ENCODE data around the gene FAM124A. TPM values are rescaled to one million over a fixed set of nuclear protein-coding genes. Genes with fewer than 3 reads are reported as not detected.

FAM124A gene
- total and polyA plus RNA-seq, 2 experiments from 2014 or later = 37.7 to 109 TPM

- DNase-seq (ENCODE audit: low spot score) (no peak), ATAC-seq (no peak)
- Histone ChIP-seq H2AFZ (no peak overlapping the region), H3K27me3 (ENCODE audit: insufficient read depth) (no peaks in the 10 kb centered on the region), H3K4me1 (ENCODE audit: insufficient read depth) (peaks cover 23% of the 10 kb centered on the region), H3K9me2 (ENCODE audit: insufficient read depth) (peaks cover 19% of the 10 kb centered on the region; the same call in 1 of the 2 replicates), H3K4me2 (no peak overlapping the region), H3K4me3 (no peak overlapping the region), H4K20me1 (replicated peaks; ENCODE audit: insufficient read depth) (no peaks in the 10 kb centered on the region), H3K36me3 (ENCODE audit: insufficient read depth) (no peaks in the 10 kb centered on the region), H3K79me2 (replicated peaks; ENCODE audit: insufficient read depth) (no peaks in the 10 kb centered on the region), H3K27ac (ENCODE audit: low read depth) (no peak overlapping the region), H3F3A (replicated peaks; ENCODE audit: low read depth) (no peaks in the 10 kb centered on the region)
- no peak overlapping the region for H3K4me3 Mint-ChIP-seq
- H3K27ac Mint-ChIP-seq = no peak overlapping the region
- no peak for TF ChIP-seq ETS1 (IDR thresholded peaks at IDR 0.05)
- no peak for TF ChIP-seq JUNB (IDR thresholded peaks at IDR 0.05; ENCODE audit: unreplicated experiment)
- TF ChIP-seq EZH2 (IDR thresholded peaks at IDR 0.05; ENCODE audit: low read depth, unreplicated experiment) = no peak
- H3K36me3 Mint-ChIP-seq (ENCODE audit: low read depth) = peaks cover 3% of the 10 kb centered on the region; the same call in 2 of the 3 replicates
- H3K9me3 Mint-ChIP-seq = peaks cover 3% of the 10 kb centered on the region; the same call in 2 of the 3 replicates
- H3K4me1 Mint-ChIP-seq = peaks cover 26% of the 10 kb centered on the region
- peaks cover 11% of the 10 kb centered on the region for H3K27me3 Mint-ChIP-seq (ENCODE audit: insufficient read depth, low read depth, poor library complexity)
These were observed 91.4 kb downstream of the FAM124A start for GRCh38 chr13:51313619-51314018.

GRCh38 chr13:51317262-51317661 lies 95.1 kb downstream of the FAM124A start:
- Mint-ChIP-seq H3K4me3 (no peak overlapping the region), H3K27me3 (ENCODE audit: insufficient read depth, low read depth, poor library complexity) (peaks cover 9% of the 10 kb centered on the region), H3K27ac (no peak overlapping the region), H3K9me3 (peaks cover 1% of the 10 kb centered on the region; the same call in 2 of the 3 replicates), H3K36me3 (ENCODE audit: low read depth) (peaks cover 1% of the 10 kb centered on the region; the same call in 2 of the 3 replicates), H3K4me1 (peaks cover 17% of the 10 kb centered on the region)
- no peaks in the 10 kb centered on the region for H3K79me2 ChIP-seq (replicated peaks; ENCODE audit: insufficient read depth)
- H4K20me1 ChIP-seq (replicated peaks; ENCODE audit: insufficient read depth) = no peaks in the 10 kb centered on the region
- ATAC-seq (no peak), DNase-seq (ENCODE audit: low spot score) (no peak)
- H3F3A ChIP-seq (replicated peaks; ENCODE audit: low read depth) = no peaks in the 10 kb centered on the region
- no peak overlapping the region for H2AFZ ChIP-seq
- H3K36me3 ChIP-seq (ENCODE audit: insufficient read depth) = no peaks in the 10 kb centered on the region
- no peak overlapping the region for H3K27ac ChIP-seq (ENCODE audit: low read depth)
- H3K27me3 ChIP-seq (ENCODE audit: insufficient read depth) = no peaks in the 10 kb centered on the region
- H3K4me2 ChIP-seq = no peak overlapping the region
- H3K4me3 ChIP-seq = no peak overlapping the region
- peaks cover 5% of the 10 kb centered on the region for H3K4me1 ChIP-seq (ENCODE audit: insufficient read depth)
- peaks cover 33% of the 10 kb centered on the region; the same call in 1 of the 2 replicates for H3K9me2 ChIP-seq (ENCODE audit: insufficient read depth)
- TF ChIP-seq JUNB (IDR thresholded peaks at IDR 0.05; ENCODE audit: unreplicated experiment) (no peak), POLR2AphosphoS5 (IDR thresholded peaks at IDR 0.05; ENCODE audit: low read depth) (no peak), STAT1 (IDR thresholded peaks at IDR 0.05; ENCODE audit: unreplicated experiment) (no peak), ETS1 (IDR thresholded peaks at IDR 0.05) (no peak), REST (IDR thresholded peaks at IDR 0.05; ENCODE audit: unreplicated experiment) (no peak), CREB1 (CRISPR knock-in tag; IDR thresholded peaks at IDR 0.05; ENCODE audit: low read depth) (no peak), NANOG (IDR thresholded peaks at IDR 0.05; ENCODE audit: borderline replicate concordance) (no peak), ZNF462 (CRISPR knock-in tag; IDR thresholded peaks at IDR 0.05) (no peak), ZNF114 (CRISPR knock-in tag; IDR thresholded peaks at IDR 0.05) (no peak), EZH2 (IDR thresholded peaks at IDR 0.05; ENCODE audit: low read depth, unreplicated experiment) (no peak)
